GM21526 (cell line): ENCODE measurements around the gene CACNA1D.
"Not testable (repeated sequence)": the region's sequence is repeated elsewhere in the genome, so short reads cannot be mapped to it uniquely, and the experiment has no call there.

Source experiments
- ATAC-seq: cut with Tn5 transposase; IDR thresholded peaks from one replicate; pipeline ENCODE4 v1.9.1; 2021; ENCODE audit warnings: moderate library complexity; ENCODE audit not compliant: unreplicated experiment, low FRiP score

Gene CACNA1D

GRCh38 chr3:53643757-53644156 lies 149.3 kb downstream of the CACNA1D start:
- no peak for ATAC-seq

GRCh38 chr3:53645754-53646153 lies 151.3 kb downstream of the CACNA1D start:
- ATAC-seq, result no peak

GRCh38 chr3:53646723-53647122 lies 152.3 kb downstream of the CACNA1D start:
- ATAC-seq, result no peak

GRCh38 chr3:53649816-53650215 lies 155.4 kb downstream of the CACNA1D start:
- ATAC-seq, result no peak

- ATAC-seq, result peak; percentile 83
Observed at GRCh38 chr3:53650424-53650823, 156.0 kb downstream of the CACNA1D start.

- no peak for ATAC-seq
Observed at GRCh38 chr3:53650928-53651661, 156.7 kb downstream of the CACNA1D start.

- ATAC-seq, result no peak
Observed at GRCh38 chr3:53651927-53652326, 157.5 kb downstream of the CACNA1D start.

- ATAC-seq, result no peak
Observed at GRCh38 chr3:53657651-53658050, 163.2 kb downstream of the CACNA1D start.

- no peak for ATAC-seq
Observed at GRCh38 chr3:53658613-53659193, 164.3 kb downstream of the CACNA1D start.

GRCh38 chr3:53659996-53660395 lies 165.6 kb downstream of the CACNA1D start:
- no peak for ATAC-seq

GRCh38 chr3:53661480-53661879 lies 167.1 kb downstream of the CACNA1D start:
- ATAC-seq, result no peak

GRCh38 chr3:53664812-53665211 lies 170.4 kb downstream of the CACNA1D start:
- ATAC-seq, result not testable (repeated sequence)

GRCh38 chr3:53665608-53666425 lies 171.4 kb downstream of the CACNA1D start:
- ATAC-seq, result no peak

GRCh38 chr3:53668872-53669271 lies 174.5 kb downstream of the CACNA1D start:
- ATAC-seq, result no peak

- ATAC-seq, result no peak
Observed at GRCh38 chr3:53670721-53671120, 176.3 kb downstream of the CACNA1D start.

GRCh38 chr3:53671192-53671960 lies 177.0 kb downstream of the CACNA1D start:
- no peak for ATAC-seq

GRCh38 chr3:53671961-53672299 lies 177.5 kb downstream of the CACNA1D start:
- ATAC-seq, result no peak

GRCh38 chr3:53672981-53673380 lies 178.6 kb downstream of the CACNA1D start:
- no peak for ATAC-seq

- ATAC-seq, result no peak
Observed at GRCh38 chr3:53673722-53674350, 179.4 kb downstream of the CACNA1D start.

GRCh38 chr3:53674582-53674981 lies 180.2 kb downstream of the CACNA1D start:
- no peak for ATAC-seq
